Smooth muscle cell (in vitro differentiated cells): Measurements from ENCODE around the gene AUTS2. TPM values are rescaled to one million over a fixed set of nuclear protein-coding genes. Genes with fewer than 3 reads are reported as not detected.

Experiments used
- DNase-seq: peaks from one replicate; lab custom pipeline; 2025; ENCODE audit not compliant: unreplicated experiment; lab: John Stamatoyannopoulos, UW
- H2AFZ ChIP-seq: fragments of 200-600 bp; sonication (generic); 2 replicates; pipeline ENCODE4 v1.6.0; 2016; ENCODE audit warnings: antibody characterized with exemption, low read depth, mild to moderate bottlenecking
- H3F3A ChIP-seq: fragments of 200-600 bp; sonication (generic); 2 replicates; pipeline ENCODE4 v1.6.0; 2017; ENCODE audit warnings: antibody characterized with exemption, low read depth
- H3K27ac ChIP-seq: fragments of 200-600 bp; sonication (generic); 2 replicates; pipeline ENCODE4 v1.5.1; 2016; ENCODE audit warnings: low read depth, mild to moderate bottlenecking
- H3K27me3 ChIP-seq: fragments of 200-600 bp; sonication (generic); 2 replicates; pipeline ENCODE4 v1.6.1; 2016; ENCODE audit warnings: low read depth, mild to moderate bottlenecking
- H3K36me3 ChIP-seq: fragments of 200-600 bp; sonication (generic); 2 replicates; pipeline ENCODE4 v1.5.1; 2016; ENCODE audit warnings: low read depth
- H3K4me1 ChIP-seq: fragments of 200-600 bp; sonication (generic); 2 replicates; pipeline ENCODE4 v1.5.1; 2016; ENCODE audit warnings: low read depth
- H3K4me2 ChIP-seq: fragments of 200-600 bp; sonication (generic); 2 replicates; pipeline ENCODE4 v1.6.0; 2016; ENCODE audit warnings: mild to moderate bottlenecking
- H3K4me3 ChIP-seq: fragments of 200-600 bp; sonication (generic); 2 replicates; pipeline ENCODE4 v1.5.1; 2016; ENCODE audit warnings: mild to moderate bottlenecking
- H3K79me2 ChIP-seq: fragments of 200-600 bp; sonication (generic); 2 replicates; pipeline ENCODE4 v1.6.0; 2016; ENCODE audit warnings: low read depth, mild to moderate bottlenecking
- H3K9ac ChIP-seq: fragments of 200-600 bp; sonication (generic); 2 replicates; pipeline ENCODE4 v1.6.0; 2016; ENCODE audit warnings: low read depth
- H3K9me3 ChIP-seq: fragments of 200-600 bp; sonication (generic); replicated peaks from 2 replicates; pipeline ENCODE4 v1.5.1; 2016; ENCODE audit warnings: low read depth
- H4K20me1 ChIP-seq: fragments of 200-600 bp; sonication (generic); 2 replicates; pipeline ENCODE4 v1.6.0; 2016; ENCODE audit warnings: low read depth
- WGBS: methylation state at CpG from one replicate; pipeline ENCODE4 v1.1.7; 2016; ENCODE audit warnings: low lambda C conversion rate; 5-methylcytosine and 5-hydroxymethylcytosine counted together
- polyA plus RNA-seq: library from polyadenylated mRNA; unstranded; fragments of >200 nt; fragmentation: Nextera tagmentation; extraction: Ambion mirVana; gene quantifications from 2 replicates; pipeline ENCODE4 v1.2.1, GENCODE V29; 2016
- total RNA-seq: library from RNA; depleted of rRNA; stranded (reverse); fragments of >200 nt; gene quantifications from 2 replicates; pipeline ENCODE4 v1.2.3, GENCODE V29; 2014
- TF ChIP-seq, protein P1 (sequence below): fragments of 200-600 bp; sonication (generic); IDR thresholded peaks from 2 replicates; pipeline ENCODE4 v1.5.1; 2017; ENCODE audit warnings: borderline replicate concordance, mild to moderate bottlenecking, antibody characterized with exemption; ENCODE audit not compliant: insufficient read depth, poor library complexity, severe bottlenecking

The AUTS2 gene
- total and polyA plus RNA-seq, 2 experiments from 2014 or later: 6.5 to 8.6 TPM

DNA sequence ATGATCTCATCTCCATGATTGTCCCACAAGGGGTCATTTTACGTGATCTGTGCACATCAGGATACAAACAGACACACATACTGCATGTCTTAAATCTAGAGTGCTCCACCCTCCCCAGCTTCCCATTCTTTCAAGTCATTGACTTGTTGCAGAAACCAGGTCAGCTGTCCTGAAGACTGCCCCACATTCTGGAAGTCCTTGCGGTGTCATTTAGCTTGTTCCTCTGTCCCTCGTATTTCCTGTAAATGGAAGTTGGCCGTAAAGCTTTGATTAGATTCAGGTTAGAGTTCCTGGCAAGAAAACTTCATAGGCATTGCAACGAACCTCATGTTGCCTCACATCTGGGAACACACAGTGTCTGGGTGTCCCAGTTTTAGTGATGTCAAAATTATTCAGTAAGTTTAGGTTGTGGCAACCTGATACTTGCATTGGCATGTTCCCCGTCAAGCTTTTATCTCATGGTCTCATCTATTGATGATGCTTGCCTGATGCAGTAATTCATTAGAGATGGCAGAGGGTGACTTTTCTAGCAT, 1116.3 kb downstream of the AUTS2 start:
- peaks cover 4% of the 10 kb centered on the region for H3F3A ChIP-seq
- no peak overlapping the region for H3K4me2 ChIP-seq
- DNase-seq: no peak
- H4K20me1 ChIP-seq: peaks cover 78% of the 10 kb centered on the region
- H3K9me3 ChIP-seq: no peaks in the 10 kb centered on the region
- no peak overlapping the region for H3K4me3 ChIP-seq
- no peaks in the 10 kb centered on the region for H3K27me3 ChIP-seq
- TF ChIP-seq, protein P1, sequence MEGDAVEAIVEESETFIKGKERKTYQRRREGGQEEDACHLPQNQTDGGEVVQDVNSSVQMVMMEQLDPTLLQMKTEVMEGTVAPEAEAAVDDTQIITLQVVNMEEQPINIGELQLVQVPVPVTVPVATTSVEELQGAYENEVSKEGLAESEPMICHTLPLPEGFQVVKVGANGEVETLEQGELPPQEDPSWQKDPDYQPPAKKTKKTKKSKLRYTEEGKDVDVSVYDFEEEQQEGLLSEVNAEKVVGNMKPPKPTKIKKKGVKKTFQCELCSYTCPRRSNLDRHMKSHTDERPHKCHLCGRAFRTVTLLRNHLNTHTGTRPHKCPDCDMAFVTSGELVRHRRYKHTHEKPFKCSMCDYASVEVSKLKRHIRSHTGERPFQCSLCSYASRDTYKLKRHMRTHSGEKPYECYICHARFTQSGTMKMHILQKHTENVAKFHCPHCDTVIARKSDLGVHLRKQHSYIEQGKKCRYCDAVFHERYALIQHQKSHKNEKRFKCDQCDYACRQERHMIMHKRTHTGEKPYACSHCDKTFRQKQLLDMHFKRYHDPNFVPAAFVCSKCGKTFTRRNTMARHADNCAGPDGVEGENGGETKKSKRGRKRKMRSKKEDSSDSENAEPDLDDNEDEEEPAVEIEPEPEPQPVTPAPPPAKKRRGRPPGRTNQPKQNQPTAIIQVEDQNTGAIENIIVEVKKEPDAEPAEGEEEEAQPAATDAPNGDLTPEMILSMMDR: no peak
- H3K79me2 ChIP-seq: peaks cover 11% of the 10 kb centered on the region
- no peak overlapping the region for H3K9ac ChIP-seq
- peaks cover 11% of the 10 kb centered on the region for H3K4me1 ChIP-seq
- no peaks in the 10 kb centered on the region for H3K36me3 ChIP-seq
- H3K27ac ChIP-seq: no peak overlapping the region
- WGBS: 94% methylated on average over 6 of the region's 6 CpGs
- H2AFZ ChIP-seq: no peak overlapping the region

DNA sequence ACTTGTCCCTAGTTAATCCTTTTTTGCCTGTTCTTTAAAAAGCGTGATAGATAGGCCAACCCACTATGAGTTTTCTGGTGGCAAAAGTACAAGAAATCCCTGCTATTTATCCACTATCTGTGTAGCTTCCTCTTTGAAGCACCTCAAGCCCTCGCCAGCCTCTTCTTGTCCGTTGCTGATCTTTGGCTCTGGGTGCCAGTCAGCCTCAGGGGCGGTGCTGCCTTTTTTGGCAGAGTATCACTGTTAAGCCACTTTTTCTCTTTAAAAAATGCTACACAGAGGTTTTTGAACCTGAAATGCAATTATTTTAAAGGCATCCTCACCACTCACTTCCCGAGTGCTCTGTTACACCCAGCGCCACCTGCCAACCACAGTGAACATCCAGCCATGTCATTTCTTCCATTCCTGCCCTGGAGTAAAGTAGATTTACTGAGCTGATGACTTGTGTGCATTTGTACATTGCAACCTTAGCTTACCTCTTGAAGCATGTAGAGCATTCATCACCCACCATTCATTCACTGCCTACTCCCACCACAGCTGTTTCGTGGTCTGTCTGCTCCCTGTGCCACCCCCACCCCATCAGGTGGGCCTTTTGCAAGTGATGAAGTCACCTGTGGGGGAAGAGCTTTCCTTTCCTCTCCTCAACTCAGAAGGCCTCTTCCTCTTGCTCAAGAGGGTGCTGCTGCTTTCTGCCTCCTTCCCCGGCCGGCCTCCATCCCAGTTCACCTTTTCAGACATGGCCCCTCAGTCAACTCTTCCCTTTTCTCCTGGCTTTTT, 1119.5 kb downstream of the AUTS2 start:
- Histone ChIP-seq H2AFZ (no peak overlapping the region), H4K20me1 (peaks cover 77% of the 10 kb centered on the region), H3K4me2 (no peak overlapping the region), H3K79me2 (peaks cover 13% of the 10 kb centered on the region), H3K36me3 (no peaks in the 10 kb centered on the region), H3K9me3 (no peaks in the 10 kb centered on the region), H3K9ac (no peak overlapping the region), H3K4me1 (peaks cover 24% of the 10 kb centered on the region), H3K4me3 (no peak overlapping the region), H3K27ac (no peak overlapping the region), H3F3A (no peaks in the 10 kb centered on the region), H3K27me3 (no peaks in the 10 kb centered on the region)
- TF ChIP-seq, protein P1: no peak
- no peak for DNase-seq
- 96% methylated on average over 9 of the region's 9 CpGs for WGBS

DNA sequence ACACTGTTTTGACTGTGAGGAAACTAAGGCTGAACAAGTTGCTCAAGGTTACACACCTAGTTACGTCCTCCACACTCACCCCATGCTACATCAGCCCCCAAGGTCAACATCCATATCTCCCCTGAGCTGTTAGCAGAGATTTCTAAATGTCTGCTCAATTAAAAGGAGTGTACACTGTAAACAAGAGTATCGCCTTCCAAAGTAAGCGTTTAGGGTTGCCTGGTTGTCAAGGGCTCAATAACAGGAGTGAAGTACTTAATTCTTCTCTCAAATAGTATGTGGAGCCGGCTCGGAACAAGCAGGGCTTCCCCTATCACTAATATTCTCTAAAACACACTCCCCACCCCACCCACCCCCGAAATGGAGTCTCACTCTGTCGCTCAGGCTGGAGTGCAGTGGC, 1120.8 kb downstream of the AUTS2 start:
- H3K9ac ChIP-seq: no peak overlapping the region
- WGBS: 98% methylated on average over 7 of the region's 7 CpGs
- H3K79me2 ChIP-seq: peaks cover 15% of the 10 kb centered on the region
- H3K36me3 ChIP-seq: no peaks in the 10 kb centered on the region
- H3K27ac ChIP-seq: no peak overlapping the region
- no peak overlapping the region for H3K4me3 ChIP-seq
- no peaks in the 10 kb centered on the region for H3F3A ChIP-seq
- H2AFZ ChIP-seq: no peak overlapping the region
- peaks cover 84% of the 10 kb centered on the region for H4K20me1 ChIP-seq
- peaks cover 29% of the 10 kb centered on the region for H3K4me1 ChIP-seq
- H3K9me3 ChIP-seq: no peaks in the 10 kb centered on the region
- H3K4me2 ChIP-seq: no peak overlapping the region
- no peak for DNase-seq
- H3K27me3 ChIP-seq: no peaks in the 10 kb centered on the region
- TF ChIP-seq, protein P1: no peak
